NCI-H748 (cell line): ENCODE measurements around the gene SYNPO.

Experiments used
- DNase-seq: peaks from one replicate; lab custom pipeline; 2025; ENCODE audit not compliant: unreplicated experiment; lab: John Stamatoyannopoulos, UW

Gene SYNPO

GRCh38 chr5:150625164-150625535 is 15.3 kb upstream of the SYNPO start:
- no peak for DNase-seq

DNA sequence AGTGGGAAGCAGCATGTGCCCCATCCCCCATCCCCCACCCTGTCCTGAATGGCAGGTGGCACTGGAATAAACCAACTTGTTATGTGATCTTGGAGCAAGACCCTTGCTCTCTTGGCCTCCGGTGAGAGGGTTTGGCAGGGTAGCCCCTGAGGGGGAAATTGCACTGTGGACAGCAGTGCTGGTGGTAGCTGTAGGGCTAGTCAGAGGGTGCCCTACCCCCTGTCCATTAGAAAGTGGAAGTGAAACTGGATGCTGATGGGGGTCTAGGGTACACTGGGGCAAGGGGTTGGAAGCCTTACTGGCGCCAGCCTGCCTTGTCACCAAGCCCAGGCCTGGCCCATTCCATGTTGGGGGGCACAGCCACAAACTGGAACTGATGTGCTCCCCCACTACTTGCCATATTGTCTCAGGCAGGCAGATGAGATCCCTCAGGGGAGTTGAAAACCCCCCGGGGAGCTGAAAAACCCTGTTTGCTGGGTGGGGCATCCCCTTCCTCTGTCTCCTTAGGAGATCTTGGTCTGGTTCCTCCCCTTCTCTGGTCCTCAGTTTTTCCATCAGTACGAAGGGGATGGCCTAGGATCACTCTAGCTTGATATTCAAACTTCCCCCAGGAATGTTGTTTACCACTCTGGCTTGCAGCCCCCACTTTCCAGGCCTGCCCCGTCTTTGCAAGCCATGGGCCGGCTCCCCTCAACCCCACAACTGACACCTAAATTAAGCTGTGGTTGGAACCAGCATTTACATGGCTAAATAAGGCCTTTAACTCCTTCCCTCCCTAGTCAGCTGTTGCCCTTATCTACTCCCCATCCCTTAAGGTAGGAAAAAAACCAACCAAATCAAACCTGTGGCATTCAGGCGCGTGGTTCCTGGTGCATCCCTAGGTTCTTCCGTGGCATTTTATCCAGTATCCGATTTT is 14.4 kb upstream of the SYNPO start:
- no peak for DNase-seq

- DNase-seq: no peak
These were observed 13.6 kb upstream of the SYNPO start for GRCh38 chr5:150626853-150627276.

GRCh38 chr5:150627731-150628545 is 12.5 kb upstream of the SYNPO start:
- no peak for DNase-seq

GRCh38 chr5:150628936-150629485 is 11.4 kb upstream of the SYNPO start:
- DNase-seq: no peak

DNA sequence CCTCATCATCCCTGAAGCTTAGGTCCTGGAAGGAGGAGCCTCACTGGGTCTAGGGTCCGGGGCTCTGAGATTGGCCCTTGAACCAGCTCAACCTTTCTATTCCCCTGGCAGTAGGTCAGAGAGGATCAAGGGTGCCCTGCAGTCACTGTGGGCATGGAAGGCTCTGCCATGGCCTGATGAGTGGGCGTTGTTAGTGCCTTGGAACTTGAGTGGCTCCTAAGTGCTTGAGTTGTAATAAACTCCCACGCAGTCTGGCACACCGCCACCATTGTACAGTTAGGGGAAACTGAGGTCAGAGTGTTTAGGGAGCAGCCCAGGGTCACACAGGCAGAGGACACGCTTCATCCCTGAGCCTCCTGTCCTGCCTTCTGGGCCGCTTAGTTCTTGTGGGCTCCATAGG is 10.4 kb upstream of the SYNPO start:
- DNase-seq: no peak

GRCh38 chr5:150630461-150631325 is 9.8 kb upstream of the SYNPO start:
- no peak for DNase-seq

- DNase-seq: no peak
These were observed 9.1 kb upstream of the SYNPO start for GRCh38 chr5:150631326-150631701.

DNA sequence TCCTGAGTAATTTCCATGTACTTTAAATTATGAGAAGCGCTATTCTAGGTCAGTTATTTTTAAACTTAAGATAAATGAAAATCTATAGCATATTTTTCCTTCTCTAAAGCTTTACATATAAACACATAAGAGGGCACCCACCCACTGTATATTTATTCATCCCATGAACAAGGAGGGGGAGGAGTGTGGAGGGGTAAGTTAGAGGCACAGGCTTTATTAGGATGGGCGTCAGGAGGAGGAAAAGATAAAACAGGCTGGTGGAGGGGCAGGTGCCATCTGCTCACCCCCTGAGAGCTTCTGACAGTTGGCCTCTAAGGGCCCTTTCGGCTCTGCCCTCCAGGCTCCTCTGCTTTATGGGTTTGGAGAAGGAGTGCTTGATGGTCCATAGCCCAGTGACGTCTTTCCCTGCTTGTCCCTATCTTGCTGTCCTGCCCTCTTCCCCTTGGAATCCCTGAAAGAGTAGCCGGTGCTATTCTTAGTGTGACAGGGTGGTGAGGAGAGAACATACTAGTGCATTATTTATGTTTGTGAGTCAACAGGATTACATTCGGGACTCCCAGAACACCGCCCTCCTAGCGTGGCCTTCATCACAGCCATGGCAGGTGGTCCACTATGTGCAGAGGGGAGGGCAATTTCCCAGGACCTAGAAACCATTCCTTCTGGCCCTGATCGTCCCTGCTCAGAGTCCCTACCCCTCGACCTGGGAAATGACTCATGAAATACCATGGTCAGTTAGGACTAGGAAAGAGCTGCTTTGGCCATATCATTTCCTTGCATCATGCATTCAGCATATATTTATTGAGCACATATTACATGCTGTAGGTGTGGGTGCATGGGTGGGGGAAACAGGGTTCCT is 7.9 kb upstream of the SYNPO start:
- DNase-seq: no peak

GRCh38 chr5:150633429-150633828 is 7.0 kb upstream of the SYNPO start:
- DNase-seq: no peak

DNA sequence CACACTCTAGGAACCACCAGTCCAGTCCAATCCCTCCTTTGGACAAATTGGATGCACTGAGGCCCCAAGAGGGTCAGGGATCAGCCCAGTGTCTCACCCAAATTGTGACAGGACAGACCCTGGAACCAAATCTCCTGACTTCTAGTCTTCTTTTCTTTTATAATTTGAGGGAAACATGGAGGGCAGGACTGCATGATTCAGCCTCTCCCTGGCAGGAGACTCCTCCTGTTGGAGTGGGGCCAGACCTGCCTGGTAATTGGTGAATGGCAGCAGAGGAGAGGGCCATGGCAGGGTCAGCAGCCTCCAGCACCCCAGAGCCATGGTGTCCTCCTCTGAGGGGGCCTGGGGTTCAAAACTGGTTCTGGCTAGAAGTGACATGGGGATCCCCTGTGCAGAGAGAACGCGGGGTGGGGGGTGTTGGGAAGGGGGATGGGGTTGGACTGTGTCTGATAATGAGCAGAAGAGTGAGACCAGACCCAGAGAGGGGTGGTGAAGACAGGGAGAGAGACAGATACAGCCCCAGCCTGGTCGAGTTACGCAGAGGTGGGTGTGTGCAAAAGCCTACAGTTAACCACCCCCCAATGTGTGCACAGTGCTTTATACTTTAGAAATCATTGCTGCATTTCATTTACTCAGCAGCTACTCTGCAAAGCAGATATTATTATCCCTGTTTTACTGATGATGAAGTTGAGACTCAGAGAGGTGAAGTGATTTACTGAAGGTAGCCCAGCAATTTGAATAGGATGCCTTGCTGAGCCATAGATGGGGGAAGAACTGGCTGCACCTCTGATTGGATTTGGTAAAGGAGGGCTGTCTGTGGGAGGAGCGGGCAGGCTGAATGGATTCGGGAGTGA is 3.8 kb upstream of the SYNPO start:
- no peak for DNase-seq

- no peak for DNase-seq
These were observed 3.0 kb upstream of the SYNPO start for GRCh38 chr5:150637245-150638052.

DNA sequence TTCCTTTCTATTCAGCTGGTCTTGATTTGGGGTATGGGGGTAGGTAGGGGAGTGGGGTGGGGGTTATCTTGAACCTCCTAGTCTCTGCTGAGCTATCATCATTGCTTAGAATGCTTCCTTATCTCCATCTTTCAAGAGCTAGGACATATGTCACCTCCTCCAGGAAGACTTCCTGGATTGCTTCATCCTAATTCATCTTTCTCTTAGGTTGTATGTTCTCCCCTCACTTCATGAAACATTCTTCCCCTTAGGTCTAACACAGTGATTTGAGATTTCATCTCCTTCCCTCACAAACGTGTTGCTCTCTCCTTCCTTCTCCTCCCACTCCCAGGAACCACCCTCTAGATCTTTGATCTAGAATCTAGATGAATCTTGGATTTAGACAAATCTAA is 2.4 kb upstream of the SYNPO start:
- DNase-seq: no peak

- DNase-seq: no peak
These were observed 1.7 kb upstream of the SYNPO start for GRCh38 chr5:150638488-150639376.

DNA sequence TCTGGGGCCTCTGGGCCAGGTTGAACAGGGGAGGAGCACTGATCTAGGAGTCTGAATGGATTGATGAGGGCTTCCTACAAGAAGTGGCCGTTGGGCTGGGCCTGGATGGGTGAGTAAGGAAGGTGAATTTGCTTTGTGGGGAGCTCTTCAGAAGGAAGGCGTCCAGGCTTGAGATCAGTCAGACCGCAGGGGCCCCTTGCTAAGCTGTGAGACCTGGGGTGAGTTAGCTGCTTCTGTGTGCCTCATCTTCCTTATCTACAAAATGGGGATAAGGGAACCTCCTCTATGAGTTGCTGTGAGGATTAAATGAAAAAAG is 1.1 kb upstream of the SYNPO start:
- DNase-seq: no peak

GRCh38 chr5:150639751-150640150 is 709 bp upstream of the SYNPO start:
- no peak for DNase-seq

- no peak for DNase-seq
These were observed 628 bp downstream of the SYNPO start for GRCh38 chr5:150641006-150641570.
